Gastrocnemius medialis (tissue), 4 donors: Measurements from ENCODE around the gene DPM3. TPM values are rescaled to one million over a fixed set of nuclear protein-coding genes. Genes with fewer than 3 reads are reported as not detected.

Experiments used
- ATAC-seq, 2 donors: fragments of 150-250 bp; one replicate each; pipeline ENCODE4 v1.9.1; 2016
- DNase-seq, 2 donors: peaks; one replicate each; pipeline ENCODE4 v3.0.0-alpha.2; 2019
- H3K27ac ChIP-seq, 4 donors: fragments of 200-600 bp; sonication (generic); 1 replicate in 1 of 4; 2 replicates in 3 of 4; pipeline ENCODE4 v1.5.1; 2016 to 2018; ENCODE audit warnings: mild to moderate bottlenecking in 2 of 4, moderate library complexity in 1 of 4
- H3K27me3 ChIP-seq, 3 donors: fragments of 200-600 bp; sonication (generic) in 2 of 3; 1 replicate in 1 of 3; 2 replicates in 2 of 3; pipeline versions ENCODE4 v1.5.1 to v1.6.0; 2016 to 2019; ENCODE audit warnings: mild to moderate bottlenecking in 1 of 3, moderate library complexity in 1 of 3
- H3K36me3 ChIP-seq, 2 donors: fragments of 200-600 bp; sonication (generic) in 1 of 2; one replicate each; pipeline ENCODE4 v1.5.1; 2017 to 2018
- H3K4me1 ChIP-seq, 2 donors: fragments of 200-600 bp; sonication (generic) in 1 of 2; one replicate each; pipeline ENCODE4 v1.5.1; 2016 to 2017; ENCODE audit warnings: mild to moderate bottlenecking in 2 of 2
- H3K4me3 ChIP-seq, 4 donors: fragments of 200-600 bp; sonication (generic) in 3 of 4; 1 replicate in 1 of 4; 2 replicates in 3 of 4; pipeline ENCODE4 v1.5.1; 2016 to 2019; ENCODE audit warnings: mild to moderate bottlenecking in 2 of 4
- H3K9me3 ChIP-seq, 3 donors: fragments of 200-600 bp; sonication (generic) in 2 of 3; 1 replicate in 1 of 3; 2 replicates in 2 of 3; pipeline ENCODE4 v1.5.1; 2016 to 2019
- CTCF ChIP-seq, 5 experiments: fragments of 450-650 bp in 3 of 5; fragments of 200-600 bp in 2 of 5; sonication (generic) in 2 of 5; IDR thresholded peaks in 4 of 5; conservative IDR thresholded peaks in 1 of 5; 1 replicate in 4 of 5; 2 replicates in 1 of 5; pipeline ENCODE4 v1.5.1; 2016 to 2019; ENCODE audit warnings: antibody characterized with exemption in 5 of 5, mild to moderate bottlenecking in 3 of 5, moderate library complexity in 3 of 5
- POLR2A ChIP-seq, 2 donors: fragments of 450-650 bp; IDR thresholded peaks; one replicate each; pipeline ENCODE4 v1.6.1; 2017; ENCODE audit warnings: antibody characterized with exemption in 2 of 2, mild to moderate bottlenecking in 2 of 2, moderate library complexity in 2 of 2
- in situ Hi-C, 4 donors: fragments of 200-750 bp; cut with MboI; loops; one replicate each; pipeline versions ENCODE4 v1.15.0 to v1.8.0; 2017; ENCODE audit warnings: low sequenced_read_pairs in 4 of 4
- intact Hi-C: fragments of 100-400 bp; cut with DNase I; formaldehyde crosslinking; loops from one replicate; pipeline ENCODE4 v1.15.1; 2023; ENCODE audit warnings: low total_unique reads
- total RNA-seq, 4 donors: library from RNA; depleted of rRNA; stranded (reverse); fragments of >200 nt; gene quantifications; one replicate each; pipeline versions ENCODE4 v1.1.0 to v1.2.3, GENCODE V29; 2016

The DPM3 gene
- total RNA-seq, 4 donors from 2014 or later = 7.3 to 69.5 (median 57.9) TPM

DNA sequence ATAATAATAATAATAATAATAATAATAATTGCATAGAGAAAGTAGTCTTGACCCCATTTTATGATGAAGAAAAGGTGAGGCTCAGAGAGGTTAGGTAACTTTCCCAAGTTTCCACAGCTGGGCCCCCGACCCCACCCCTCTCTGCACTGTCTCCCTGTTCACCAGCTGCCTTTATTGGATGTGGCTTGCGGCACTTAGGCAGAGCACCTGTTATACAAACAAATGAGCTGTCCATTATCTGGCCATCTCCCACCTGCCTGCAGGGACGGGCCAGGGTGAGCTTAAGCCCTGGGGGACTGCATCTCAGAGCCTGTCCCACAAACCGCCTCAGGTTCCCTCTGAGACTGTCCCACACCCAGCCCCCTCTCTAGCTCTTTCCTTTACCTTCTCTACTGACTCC lies 22.7 kb downstream of the DPM3 start:
- intact Hi-C loops = no loop called here
- Histone ChIP-seq H3K36me3 (no peaks in the 10 kb centered on the region), H3K4me1 (no peaks in the 10 kb centered on the region), H3K27me3 (peaks cover 0 to 3% (median 0%) of the 10 kb centered on the region in 3 donors), H3K9me3 (no peaks in the 10 kb centered on the region), H3K27ac (no peak overlapping the region), H3K4me3 (no peak overlapping the region)
- no peak for DNase-seq
- no peak for ATAC-seq
- in situ Hi-C loops = no loop called here
- no peak for TF ChIP-seq CTCF (IDR thresholded peaks at IDR 0.05 in 4 of 5, conservative IDR thresholded peaks at IDR 0.05 in 1 of 5)
- TF ChIP-seq POLR2A (IDR thresholded peaks at IDR 0.05) = no peak

GRCh38 chr1:155116113-155116764 lies 24.1 kb downstream of the DPM3 start:
- Histone ChIP-seq H3K9me3 (no peaks in the 10 kb centered on the region), H3K4me3 (no peak overlapping the region), H3K4me1 (no peaks in the 10 kb centered on the region), H3K36me3 (no peaks in the 10 kb centered on the region), H3K27me3 (peaks cover 0 to 3% (median 0%) of the 10 kb centered on the region in 3 donors), H3K27ac (no peak overlapping the region)
- ATAC-seq (no peak), DNase-seq (no peak)
- intact Hi-C loops = no loop called here
- in situ Hi-C loops = no loop called here
- TF ChIP-seq POLR2A (IDR thresholded peaks at IDR 0.05) (no peak), CTCF (IDR thresholded peaks at IDR 0.05 in 4 of 5, conservative IDR thresholded peaks at IDR 0.05 in 1 of 5) (no peak)

DNA sequence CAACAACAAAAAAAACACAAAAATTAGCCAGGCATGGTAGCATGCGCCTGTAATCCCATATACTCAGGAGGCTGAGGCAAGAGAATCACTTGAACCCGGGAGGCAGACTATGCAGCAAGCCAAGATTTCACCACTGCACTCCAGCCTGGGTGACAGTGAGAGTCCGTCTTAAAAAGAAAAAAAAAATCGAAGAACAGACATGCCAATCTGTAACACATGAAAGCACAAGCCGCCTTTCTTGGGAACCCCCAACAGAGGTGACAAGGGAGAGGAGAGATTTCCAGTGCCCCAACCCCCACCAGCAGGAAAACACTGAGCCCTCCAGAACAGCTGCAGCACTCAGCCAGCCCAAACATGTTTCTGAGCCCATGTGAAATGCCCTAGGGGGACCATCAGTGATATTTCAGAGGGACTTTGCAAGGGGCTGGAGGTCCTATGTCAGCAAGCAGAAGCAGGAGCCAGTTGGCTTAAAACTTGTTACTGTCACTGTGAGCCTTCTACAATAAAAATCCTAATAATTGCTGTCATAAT lies 26.8 kb downstream of the DPM3 start:
- Histone ChIP-seq H3K27ac (no peak overlapping the region), H3K4me3 (no peak overlapping the region), H3K9me3 (no peaks in the 10 kb centered on the region), H3K36me3 (no peaks in the 10 kb centered on the region), H3K27me3 (peaks cover 0 to 1% (median 0%) of the 10 kb centered on the region in 3 donors), H3K4me1 (no peaks in the 10 kb centered on the region)
- in situ Hi-C loops = no loop called here
- no peak for ATAC-seq
- TF ChIP-seq POLR2A (IDR thresholded peaks at IDR 0.05) = no peak
- TF ChIP-seq CTCF (IDR thresholded peaks at IDR 0.05 in 4 of 5, conservative IDR thresholded peaks at IDR 0.05 in 1 of 5) = no peak
- intact Hi-C loops = no loop called here
- DNase-seq = no peak

- Histone ChIP-seq H3K4me3 (no peak overlapping the region), H3K36me3 (no peaks in the 10 kb centered on the region), H3K4me1 (no peaks in the 10 kb centered on the region), H3K27ac (no peak overlapping the region), H3K27me3 (no peaks in the 10 kb centered on the region), H3K9me3 (no peaks in the 10 kb centered on the region)
- ATAC-seq (no peak), DNase-seq (no peak)
- in situ Hi-C loops (no loop called here), intact Hi-C loops (no loop called here)
- TF ChIP-seq POLR2A (IDR thresholded peaks at IDR 0.05) (no peak), CTCF (IDR thresholded peaks at IDR 0.05 in 4 of 5, conservative IDR thresholded peaks at IDR 0.05 in 1 of 5) (no peak)
Measured at GRCh38 chr1:155110826-155111225, 29.5 kb downstream of the DPM3 start.
